Hematopoietic multipotent progenitor cell treated with erythropoietin and hydrocortisone succinate and interleukin-3 and kit ligand, for 6 days (in vitro differentiated cells): ENCODE results near the gene AK2.
"Not testable (repeated sequence)": the region's sequence is repeated elsewhere in the genome, so short reads cannot be mapped to it uniquely, and the experiment has no call there.

Experiments
- DNase-seq: peaks from one replicate; pipeline ENCODE4 v3.0.0-alpha.2; 2015

Gene AK2

GRCh38 chr1:32997381-32997891 is 39.2 kb downstream of the AK2 start:
- DNase-seq = no peak

- DNase-seq = not testable (repeated sequence)
Measured at GRCh38 chr1:32993324-32993636, 43.4 kb downstream of the AK2 start.

- DNase-seq = peak; percentile 84
Measured at GRCh38 chr1:32992489-32993323, 44.0 kb downstream of the AK2 start.

- DNase-seq = no peak
Measured at GRCh38 chr1:32991819-32992488, 44.7 kb downstream of the AK2 start.

GRCh38 chr1:32991386-32991785 is 45.3 kb downstream of the AK2 start:
- DNase-seq = no peak

- no peak for DNase-seq
Measured at GRCh38 chr1:32990887-32991286, 45.8 kb downstream of the AK2 start.

GRCh38 chr1:32989160-32990050 is 47.3 kb downstream of the AK2 start:
- DNase-seq = peak; percentile 76

GRCh38 chr1:32988665-32989064 is 48.0 kb downstream of the AK2 start:
- DNase-seq = no peak

GRCh38 chr1:32985226-32985625 is 51.5 kb downstream of the AK2 start:
- DNase-seq = no peak

- DNase-seq = no peak
Measured at GRCh38 chr1:32984455-32985171, 52.1 kb downstream of the AK2 start.

GRCh38 chr1:32984090-32984454 is 52.6 kb downstream of the AK2 start:
- DNase-seq = no peak

- DNase-seq = no peak
Measured at GRCh38 chr1:32983020-32983419, 53.7 kb downstream of the AK2 start.

- peak; percentile 81 for DNase-seq
Measured at GRCh38 chr1:32981003-32981901, 55.4 kb downstream of the AK2 start.

- DNase-seq = no peak
Measured at GRCh38 chr1:32980080-32980479, 56.6 kb downstream of the AK2 start.

GRCh38 chr1:32978854-32979253 is 57.8 kb downstream of the AK2 start:
- no peak for DNase-seq

GRCh38 chr1:32977546-32978087 is 59.1 kb downstream of the AK2 start:
- no peak for DNase-seq

- not testable (repeated sequence) for DNase-seq
Measured at GRCh38 chr1:32975055-32975454, 61.6 kb downstream of the AK2 start.

- not testable (repeated sequence) for DNase-seq
Measured at GRCh38 chr1:32973458-32973857, 63.2 kb downstream of the AK2 start.

- no peak for DNase-seq
Measured at GRCh38 chr1:32972814-32973428, 63.8 kb downstream of the AK2 start.

- no peak for DNase-seq
Measured at GRCh38 chr1:32971576-32971975, 65.1 kb downstream of the AK2 start.

- DNase-seq = no peak
Measured at GRCh38 chr1:32971156-32971555, 65.5 kb downstream of the AK2 start.
